Ovary (tissue), 3 donors: ENCODE results near the gene REEP1.

Experiments used
- CTCF ChIP-seq, 3 donors: fragments of 450-650 bp in 2 of 3; fragments of 200-600 bp in 1 of 3; IDR thresholded peaks; one replicate each; pipeline versions ENCODE4 v1.5.1 to v1.8.0; 2016 to 2022; ENCODE audit warnings: antibody characterized with exemption in 3 of 3, mild to moderate bottlenecking in 1 of 3
- EP300 ChIP-seq: sonication (generic); formaldehyde crosslinking; IDR thresholded peaks from one replicate; pipeline ENCODE4 v1.6.1; 2017; ENCODE audit warnings: antibody characterized with exemption
- donor health status: DM: no; HTN: no; CAD: no.

- TF ChIP-seq CTCF (IDR thresholded peaks at IDR 0.05) (no peak), EP300 (no peak)
Observed at GRCh38 chr2:86311879-86312278, 25.5 kb downstream of the REEP1 start.
